ENCODE data around the gene SLC35A1. TPM values are rescaled to one million over a fixed set of nuclear protein-coding genes. Genes with fewer than 3 reads are reported as not detected.
"Not testable (repeated sequence)": the region's sequence is repeated elsewhere in the genome, so short reads cannot be mapped to it uniquely, and the experiment has no call there.

The SLC35A1 gene, protein sequence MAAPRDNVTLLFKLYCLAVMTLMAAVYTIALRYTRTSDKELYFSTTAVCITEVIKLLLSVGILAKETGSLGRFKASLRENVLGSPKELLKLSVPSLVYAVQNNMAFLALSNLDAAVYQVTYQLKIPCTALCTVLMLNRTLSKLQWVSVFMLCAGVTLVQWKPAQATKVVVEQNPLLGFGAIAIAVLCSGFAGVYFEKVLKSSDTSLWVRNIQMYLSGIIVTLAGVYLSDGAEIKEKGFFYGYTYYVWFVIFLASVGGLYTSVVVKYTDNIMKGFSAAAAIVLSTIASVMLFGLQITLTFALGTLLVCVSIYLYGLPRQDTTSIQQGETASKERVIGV
- total RNA-seq = 9.1 TPM

DNA sequence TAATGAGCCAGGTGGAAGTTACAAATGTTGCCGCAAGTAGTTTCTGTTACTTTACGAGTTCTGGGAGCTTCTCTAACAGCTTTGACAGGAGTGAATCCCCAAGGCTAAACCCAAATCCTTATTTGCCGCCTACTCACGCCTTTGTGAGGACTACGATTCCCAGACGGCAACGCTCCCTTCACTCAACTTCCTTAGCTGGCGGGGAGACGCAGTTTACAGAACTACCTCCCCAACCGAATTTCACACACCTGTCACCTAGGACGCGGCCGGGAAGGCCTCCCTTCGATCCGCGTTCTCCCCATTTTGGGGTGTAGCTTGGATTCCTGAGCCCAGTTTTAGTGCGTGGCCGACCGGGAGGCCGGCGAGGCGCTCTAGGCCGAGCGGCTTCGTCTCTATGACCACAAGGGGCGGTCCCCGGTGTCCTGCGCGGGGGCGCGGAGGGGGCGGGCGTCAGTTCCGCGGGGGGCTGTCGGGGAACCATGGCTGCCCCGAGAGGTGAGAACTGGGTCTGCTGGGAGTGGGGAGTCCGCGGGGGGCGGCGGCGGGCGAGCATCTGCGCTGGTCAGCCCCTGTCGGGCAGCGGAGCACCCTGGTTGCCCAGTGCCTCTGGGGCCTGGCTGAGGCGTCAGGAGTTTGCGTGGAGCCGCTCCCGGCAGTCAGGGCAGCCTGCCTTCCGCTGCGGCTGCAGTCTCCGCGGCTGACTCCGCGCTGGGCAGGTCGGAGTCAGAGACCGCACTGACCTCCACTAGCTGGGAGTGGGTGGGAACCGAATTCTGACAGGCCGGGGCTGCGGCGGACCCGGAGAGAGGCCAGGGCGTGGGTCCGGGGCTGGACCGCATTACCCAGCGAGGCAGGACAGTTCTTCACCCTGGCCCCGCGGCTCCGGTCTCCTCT, at the start of gene SLC35A1:
Gene SLC35A1 (plus strand): TSS at position 450 of the 894 bp plus-strand sequence. CDS start 30 bp downstream, at position 480.
- DNase-seq (ENCODE audit: low spot score) = peak; percentile 89
- peak; percentile 97 for ATAC-seq

DNA sequence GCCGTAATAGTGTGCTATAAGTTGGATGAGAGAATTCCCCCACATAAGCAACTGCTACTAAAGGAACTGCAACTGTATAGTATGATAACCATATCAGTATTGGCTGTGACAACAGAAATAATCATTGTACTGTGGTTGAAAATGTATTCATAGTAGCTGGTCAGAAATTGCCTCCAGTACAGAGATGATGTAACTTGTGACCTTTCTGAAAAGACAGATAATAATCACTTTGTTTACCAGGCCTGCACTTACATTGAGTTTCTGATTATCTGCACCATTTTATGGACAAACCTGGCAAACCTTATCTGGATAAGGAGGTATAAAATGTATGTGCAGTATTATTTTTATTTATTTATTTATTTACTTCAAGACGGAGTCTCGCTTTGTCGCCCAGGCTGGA, 46.0 kb upstream of the SLC35A1 start:
- no peak for DNase-seq (ENCODE audit: low spot score)

DNA sequence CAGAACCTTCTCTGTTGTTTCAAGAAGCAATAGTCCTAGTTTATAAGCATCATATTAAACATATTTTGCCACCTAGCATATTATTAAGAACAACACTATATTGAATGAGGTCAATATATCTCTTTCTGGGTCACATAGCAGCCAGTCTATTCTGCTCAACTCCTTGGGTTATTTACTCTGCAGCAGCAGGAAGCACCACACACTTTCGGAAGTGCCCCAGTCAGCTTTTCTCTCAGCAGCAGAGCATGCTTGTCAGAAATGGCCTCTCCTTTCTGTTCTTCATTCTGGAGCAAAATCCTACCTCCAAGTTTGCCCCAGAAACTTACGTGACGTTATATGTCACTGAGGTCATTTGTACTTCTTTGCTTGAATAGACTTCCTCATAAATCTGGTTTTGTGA, 42.3 kb upstream of the SLC35A1 start:
- no peak for ATAC-seq
- no peak for DNase-seq (ENCODE audit: low spot score)

More for the DNA sequence above, 46.0 kb upstream of the SLC35A1 start:
- ATAC-seq = no peak

DNA sequence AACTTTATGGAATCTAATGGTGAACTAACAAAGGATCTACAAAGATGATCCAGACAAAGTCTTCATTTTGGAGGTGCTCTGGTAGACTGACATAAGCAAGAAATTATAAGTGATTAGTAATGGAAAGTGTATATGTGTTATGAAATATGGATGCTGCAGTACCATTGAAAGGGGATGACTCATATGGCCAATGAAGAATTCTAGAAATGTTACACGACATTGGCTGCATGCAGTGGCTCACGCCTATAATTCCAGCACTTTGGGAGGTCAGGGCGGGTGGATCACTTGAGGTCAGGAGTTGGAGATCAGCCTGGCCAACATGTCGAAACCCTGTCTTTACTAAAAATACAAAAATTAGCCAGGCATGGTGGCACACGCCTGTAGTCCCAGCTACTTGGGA, 41.5 kb upstream of the SLC35A1 start:
- no peak for DNase-seq (ENCODE audit: low spot score)
- no peak for ATAC-seq

DNA sequence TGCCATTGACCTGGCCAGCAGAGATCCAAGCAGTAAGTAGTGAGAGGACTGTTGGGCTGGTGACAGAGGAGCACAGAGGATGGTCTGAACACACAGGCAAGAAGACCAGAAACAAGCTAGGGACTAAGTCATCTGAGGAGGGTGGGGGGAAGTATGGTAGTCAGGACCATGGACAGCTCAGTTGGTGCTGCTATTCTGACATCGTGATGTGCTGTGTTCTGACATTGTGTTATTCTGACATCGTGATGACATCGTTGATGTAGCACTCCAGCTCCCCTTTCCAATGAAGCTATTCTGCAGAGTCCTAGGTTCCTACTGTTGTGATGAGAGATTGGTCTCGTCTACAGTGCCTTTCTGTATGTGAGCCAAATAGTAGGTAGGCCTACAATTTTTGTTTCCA, 36.3 kb upstream of the SLC35A1 start:
- DNase-seq (ENCODE audit: low spot score) (no peak), ATAC-seq (peak; percentile 88)

DNA sequence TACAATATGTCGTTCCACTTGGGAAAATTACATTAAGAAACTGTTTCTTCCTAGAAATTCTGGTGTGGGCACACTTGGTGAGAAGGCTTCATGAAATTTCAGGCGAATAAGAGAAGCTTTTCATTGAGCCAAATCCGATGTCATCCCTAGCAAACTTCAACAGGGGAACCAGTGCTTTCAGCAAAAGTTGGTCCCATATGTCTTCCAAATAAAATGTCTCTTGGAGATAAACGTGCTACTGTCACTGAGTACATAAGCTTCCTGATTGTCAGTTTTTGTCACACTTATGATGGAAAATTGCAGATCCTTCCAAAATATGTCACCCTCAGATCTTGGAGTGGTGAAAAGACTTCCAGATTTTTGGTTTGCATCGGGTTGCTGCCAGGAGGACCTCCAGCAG, 31.1 kb upstream of the SLC35A1 start:
- ATAC-seq (no peak), DNase-seq (ENCODE audit: low spot score) (no peak)

DNA sequence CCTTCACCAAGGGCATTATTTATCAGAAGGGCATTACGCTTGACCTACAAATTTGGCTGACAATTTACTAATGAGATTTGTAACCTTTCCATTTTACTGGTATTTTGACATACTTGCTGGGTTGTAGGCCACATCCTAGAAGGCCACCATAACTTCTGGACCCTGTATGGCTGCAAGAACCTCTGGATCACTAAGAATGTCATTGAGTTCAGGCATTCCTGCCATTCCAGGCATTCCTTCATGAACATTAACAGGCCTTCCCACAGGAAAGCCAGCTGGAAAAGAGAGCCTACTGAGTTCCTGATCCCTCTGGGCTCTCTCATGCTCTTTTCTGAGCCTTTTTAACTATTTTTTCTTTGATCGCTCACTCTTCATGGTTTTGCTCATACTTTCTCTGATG, 28.4 kb upstream of the SLC35A1 start:
- ATAC-seq = no peak
- DNase-seq (ENCODE audit: low spot score) = no peak

DNA sequence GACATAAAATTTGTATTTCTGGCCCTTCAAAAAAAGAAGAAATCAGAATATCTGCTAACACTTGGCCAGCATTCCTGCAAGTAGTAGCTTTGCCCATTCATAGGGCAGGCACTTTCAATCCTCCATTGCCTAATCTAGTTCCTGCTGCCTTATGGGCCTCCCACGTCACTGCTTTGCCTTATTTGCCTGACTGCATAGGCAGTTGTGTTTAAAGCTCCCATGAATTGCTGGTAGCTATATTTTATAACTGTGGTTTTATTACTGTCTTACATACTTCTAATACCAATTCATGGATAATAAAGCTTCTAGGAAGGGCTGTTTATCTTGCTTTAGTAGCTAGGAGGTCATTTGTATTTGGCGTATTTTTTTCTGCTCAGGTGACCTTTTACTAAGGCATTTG, 7.7 kb upstream of the SLC35A1 start:
- ATAC-seq (no peak), DNase-seq (ENCODE audit: low spot score) (no peak)

DNA sequence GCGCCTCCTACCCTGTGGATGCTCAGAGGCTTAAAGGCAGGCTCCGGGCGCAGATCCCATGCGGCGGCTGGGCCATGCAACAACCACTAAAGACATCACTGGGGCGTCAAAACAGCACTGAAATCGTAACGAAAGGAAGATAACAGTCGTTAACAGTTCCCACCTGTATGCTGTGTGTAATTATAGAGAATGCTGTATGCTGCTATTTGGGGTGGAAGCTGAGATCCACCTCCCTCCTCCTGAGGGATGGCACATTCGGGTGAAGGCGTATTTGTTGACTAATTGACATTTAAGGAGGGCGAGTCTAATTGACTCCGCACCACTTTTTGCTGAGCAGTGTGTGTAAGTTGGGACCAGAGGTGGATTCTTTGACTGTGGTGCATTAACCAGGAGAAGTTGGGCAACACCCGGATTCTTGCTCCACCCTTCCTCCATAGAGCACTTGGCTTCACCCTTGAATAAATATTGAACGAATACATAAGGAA, 687 bp downstream of the SLC35A1 start:
- no peak for DNase-seq (ENCODE audit: low spot score)
- peak; percentile 81 for ATAC-seq

DNA sequence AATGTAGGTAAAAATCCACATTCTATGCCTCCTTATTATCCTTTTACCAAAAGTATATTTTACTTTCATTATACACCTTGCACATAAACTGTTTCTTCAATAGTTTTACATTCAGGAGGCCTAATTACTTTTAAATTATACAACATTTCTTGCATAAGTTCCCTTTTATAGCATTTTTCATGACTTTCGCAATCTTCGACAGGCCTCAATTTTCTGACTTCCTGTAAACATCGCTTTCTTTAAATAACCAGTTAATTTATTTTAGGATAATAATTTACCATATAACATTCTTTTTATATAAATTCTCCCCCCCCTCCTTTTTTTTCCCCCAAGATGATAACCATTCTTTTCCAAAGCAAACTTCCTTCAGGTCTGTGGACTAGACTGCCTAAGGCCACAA, 9.2 kb downstream of the SLC35A1 start:
- no peak for DNase-seq (ENCODE audit: low spot score)

DNA sequence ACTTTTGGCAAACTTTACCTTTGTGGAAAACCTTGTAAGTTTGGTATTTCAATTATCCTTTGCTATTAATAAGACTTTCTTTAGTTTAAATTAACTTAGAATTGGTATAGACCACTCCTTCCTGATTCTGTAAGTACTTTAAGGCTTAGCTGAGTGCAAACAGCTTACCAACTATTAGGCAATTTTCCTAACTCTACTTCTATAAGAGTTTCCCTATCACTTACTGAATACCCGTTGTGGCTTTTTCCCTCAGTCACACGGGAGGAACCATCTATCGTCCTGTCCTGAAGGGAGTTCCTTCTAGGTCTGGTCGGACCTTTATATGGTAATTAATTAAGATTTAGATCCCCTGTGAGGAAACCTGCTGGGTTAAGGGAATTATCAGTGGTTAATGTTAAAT, 9.6 kb downstream of the SLC35A1 start:
- ATAC-seq (no peak), DNase-seq (ENCODE audit: low spot score) (no peak)

More for the DNA sequence above, 9.2 kb downstream of the SLC35A1 start:
- no peak for ATAC-seq

DNA sequence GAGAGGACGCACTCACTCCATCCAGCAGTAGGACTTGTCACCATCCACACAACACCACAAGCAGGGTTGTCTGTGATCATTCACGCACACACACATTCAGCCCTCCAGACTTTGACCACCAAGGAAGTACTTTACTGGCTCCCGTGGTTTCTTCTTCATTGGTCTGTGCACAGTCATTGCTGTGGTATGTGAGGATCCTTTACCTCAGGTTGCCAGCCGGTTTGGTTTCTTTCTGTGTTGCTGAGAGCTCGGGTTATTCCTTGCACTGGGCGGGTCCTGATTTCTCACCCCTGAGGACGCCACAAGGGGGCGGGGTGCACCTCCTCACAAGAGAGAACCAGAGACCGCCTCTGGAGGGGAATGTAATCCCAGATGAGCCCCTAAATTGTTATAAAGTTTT, 11.2 kb downstream of the SLC35A1 start:
- DNase-seq (ENCODE audit: low spot score) = no peak
- no peak for ATAC-seq

DNA sequence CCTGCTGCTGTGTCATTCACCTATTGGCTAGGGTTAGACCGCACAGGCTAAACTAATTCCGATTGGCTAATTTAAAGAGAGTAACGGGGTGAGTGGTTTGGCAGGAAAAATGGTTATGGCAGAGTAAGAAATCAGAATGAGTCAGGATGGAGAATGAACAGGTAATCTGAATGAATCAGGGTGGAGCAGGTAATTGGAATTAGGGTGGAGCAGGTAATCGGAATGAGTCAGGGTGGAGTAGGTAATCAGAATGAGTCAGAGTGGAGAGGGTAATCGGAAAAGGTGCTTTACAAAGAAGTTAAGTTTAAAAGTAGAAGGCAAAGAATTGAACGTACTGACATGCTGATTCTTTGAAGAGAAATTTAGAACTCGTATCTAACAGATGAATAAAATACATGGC, 11.7 kb downstream of the SLC35A1 start:
- DNase-seq (ENCODE audit: low spot score) = no peak
- no peak for ATAC-seq

DNA sequence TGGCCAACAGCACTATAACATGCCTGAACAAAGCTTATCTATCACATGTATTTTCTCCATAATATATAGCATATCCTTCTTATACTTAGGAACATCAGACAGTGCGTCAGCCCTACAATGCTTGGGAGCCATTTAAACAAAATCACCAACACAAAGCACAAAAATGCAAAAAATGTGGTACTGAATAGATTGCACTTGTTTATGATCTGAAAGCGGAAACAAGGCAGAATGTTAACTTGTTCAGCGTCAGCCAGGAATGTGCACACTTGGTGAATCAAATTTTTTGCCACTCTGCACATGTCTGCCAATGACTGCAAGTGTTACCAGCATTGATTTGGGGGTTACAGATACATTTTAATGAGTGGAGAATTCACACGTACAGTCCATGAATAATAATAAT, 14.8 kb downstream of the SLC35A1 start:
- no peak for ATAC-seq
- no peak for DNase-seq (ENCODE audit: low spot score)

DNA sequence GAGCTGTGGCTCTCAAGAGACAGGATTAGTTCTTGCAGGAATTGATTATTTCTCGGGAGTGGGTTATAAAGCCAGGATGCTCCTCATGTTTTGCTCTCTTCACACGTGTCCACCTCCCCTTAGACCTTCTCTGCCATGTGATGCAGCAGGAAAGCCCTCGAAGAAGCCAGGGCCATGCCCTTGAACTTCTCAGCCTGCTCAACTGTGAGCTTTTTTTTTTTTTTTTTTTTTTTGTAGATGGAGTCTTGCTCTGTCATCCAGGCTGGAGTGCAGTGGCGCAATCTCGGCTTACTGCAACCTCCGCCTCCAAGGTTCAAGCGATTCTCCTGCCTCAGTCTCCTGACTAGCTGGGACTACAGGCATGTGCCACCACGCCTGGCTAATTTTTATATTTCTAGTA, 16.6 kb downstream of the SLC35A1 start:
- DNase-seq (ENCODE audit: low spot score); ATAC-seq: not testable (repeated sequence)

DNA sequence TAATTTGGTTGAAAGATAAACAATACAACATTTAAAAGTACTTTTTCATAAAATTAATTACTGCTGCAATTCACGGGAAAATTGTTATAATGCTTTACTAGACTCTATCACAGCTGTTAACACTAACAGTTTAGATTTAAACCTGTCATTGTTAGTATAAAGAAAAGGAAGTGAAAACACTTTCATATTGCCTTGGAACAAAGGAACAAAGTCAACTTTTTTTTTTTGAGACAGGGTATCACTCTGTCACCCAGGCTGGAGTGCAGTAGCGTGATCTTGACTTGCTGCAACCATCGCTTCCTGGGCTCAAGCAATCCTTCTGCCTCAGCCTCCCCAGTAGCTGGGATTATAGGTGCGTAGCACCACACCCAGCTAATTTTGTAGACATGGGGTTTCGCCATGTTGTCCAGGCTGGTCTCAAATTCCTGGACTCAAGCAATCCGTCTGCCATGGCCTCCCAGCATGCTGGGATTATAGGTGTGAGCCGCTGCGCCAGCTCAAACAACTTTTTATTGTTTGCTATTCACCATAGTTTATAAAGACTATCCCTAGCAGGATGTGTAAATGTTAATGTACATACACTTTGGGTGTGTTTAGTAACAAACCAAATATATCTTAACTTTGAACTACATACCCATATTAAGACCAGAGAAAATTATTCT, 22.1 kb downstream of the SLC35A1 start:
- no peak for ATAC-seq
- no peak for DNase-seq (ENCODE audit: low spot score)

DNA sequence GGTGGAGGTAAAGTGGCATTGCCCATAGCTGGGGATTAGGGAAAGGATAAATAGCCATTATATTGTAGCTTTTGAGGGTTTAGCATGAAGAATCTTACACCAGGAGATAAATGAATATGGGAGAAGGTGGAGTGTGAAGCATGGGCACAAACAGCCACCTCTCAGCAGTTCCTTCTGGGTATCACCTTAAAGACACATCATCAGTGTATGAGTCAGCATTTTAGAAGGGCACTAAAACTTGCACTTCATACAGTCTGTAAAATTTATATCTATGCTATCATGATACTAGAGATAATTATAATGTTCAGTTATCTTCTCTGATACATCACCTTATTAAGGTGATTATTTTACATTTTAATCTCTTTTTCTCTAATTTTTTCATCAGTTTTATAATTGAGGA, 25.3 kb downstream of the SLC35A1 start:
- ATAC-seq (no peak), DNase-seq (ENCODE audit: low spot score) (no peak)

DNA sequence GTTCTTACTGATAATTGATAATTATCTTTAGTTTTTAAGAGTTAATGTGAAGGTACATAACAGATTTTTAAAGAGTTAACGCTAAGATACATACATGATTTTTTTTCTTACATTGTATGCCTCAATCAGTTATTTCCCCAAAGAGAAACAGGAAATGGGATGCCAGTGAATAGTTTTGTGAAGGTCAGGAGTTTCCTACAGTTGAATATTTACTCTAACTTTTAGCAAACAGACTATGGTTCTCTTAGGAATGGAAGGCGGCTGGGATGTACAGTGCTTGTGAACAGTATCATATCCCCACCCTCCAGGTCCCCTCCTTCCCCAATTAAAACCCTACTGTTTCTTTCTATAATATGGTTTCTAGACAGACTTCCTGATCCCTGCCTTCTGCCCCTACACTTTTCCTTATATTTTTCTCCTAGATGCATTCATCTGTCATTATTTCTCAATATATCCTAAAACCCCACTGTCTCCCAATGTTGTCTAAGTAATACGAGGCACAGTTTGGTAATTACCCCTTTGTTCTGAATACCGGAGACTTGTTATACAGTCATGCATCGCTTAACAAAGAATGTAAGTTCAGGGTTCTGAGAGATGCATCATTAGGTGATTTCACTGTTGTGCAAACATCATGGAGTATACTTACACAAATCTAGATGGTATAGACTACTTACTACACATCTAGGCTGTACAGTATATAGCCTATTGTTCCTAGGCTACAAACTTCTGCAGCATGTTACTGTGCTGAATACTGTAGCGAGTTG, 29.2 kb downstream of the SLC35A1 start:
- ATAC-seq = no peak

DNA sequence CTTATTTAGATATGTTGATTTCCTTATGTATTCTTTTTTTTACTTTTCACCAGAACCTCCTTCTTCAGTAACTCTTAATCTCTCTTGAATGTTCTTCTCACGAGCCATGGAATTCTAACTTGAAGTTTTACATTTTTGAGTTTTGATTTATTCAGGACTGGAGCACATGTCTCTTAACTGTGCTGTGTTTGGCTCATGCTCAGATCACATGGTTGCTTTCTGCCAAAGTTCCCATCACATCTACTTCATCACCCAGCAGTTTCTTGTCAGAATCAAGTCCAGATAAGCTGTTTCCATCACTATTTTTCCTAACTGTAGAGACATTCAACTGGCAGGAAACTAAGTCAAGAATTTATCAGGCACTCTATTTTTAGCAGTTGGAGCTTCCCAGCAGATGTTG, 31.7 kb downstream of the SLC35A1 start:
- DNase-seq (ENCODE audit: low spot score) = no peak
- no peak for ATAC-seq

More for the DNA sequence above, 29.2 kb downstream of the SLC35A1 start:
- no peak for DNase-seq (ENCODE audit: low spot score)

DNA sequence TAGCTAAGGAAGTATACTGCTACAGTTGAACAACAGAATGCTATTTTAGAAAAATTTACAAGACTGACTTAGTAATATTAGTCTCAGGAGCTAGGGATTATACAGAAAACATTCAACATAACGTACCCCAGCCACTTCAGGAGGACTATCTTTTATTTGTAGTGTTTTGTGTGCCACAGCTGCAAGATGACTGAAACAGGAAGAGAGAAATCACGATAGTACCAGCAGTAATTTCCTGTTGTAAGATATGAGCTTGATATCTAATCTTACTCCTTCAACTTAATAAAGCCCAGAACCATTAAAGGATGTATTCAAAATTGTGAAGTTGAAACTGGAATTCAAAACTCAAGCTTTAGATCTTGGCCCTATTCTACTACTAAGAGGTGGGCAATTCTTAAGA, 42.1 kb downstream of the SLC35A1 start:
- DNase-seq (ENCODE audit: low spot score) (no peak), ATAC-seq (no peak)

DNA sequence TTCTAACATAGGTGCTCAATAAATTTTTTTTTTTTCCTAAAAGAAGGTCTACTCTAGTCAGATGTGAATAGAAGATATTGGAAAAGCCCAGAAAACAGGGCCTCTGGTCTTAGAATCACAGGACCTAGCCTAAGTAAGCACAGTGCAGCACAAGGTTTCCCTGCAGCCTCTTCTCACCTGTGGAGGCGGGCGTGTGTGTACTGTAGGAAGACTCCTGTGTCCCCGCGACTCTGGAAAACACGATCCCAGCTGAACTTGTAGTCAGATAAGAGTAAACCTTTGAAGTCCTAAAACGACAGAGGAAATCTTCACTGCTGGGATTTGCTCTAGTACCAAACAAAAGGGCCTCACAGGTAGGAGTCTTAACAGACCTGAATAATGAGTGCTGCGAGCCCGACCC, 45.7 kb downstream of the SLC35A1 start:
- ATAC-seq (no peak), DNase-seq (ENCODE audit: low spot score) (no peak)
